GM23338 (cell line): ENCODE results near the gene TJAP1. TPM values are rescaled to one million over a fixed set of nuclear protein-coding genes. Genes with fewer than 3 reads are reported as not detected.

Experiments used
- ETS1 ChIP-seq: IDR thresholded peaks from 2 replicates; pipeline ENCODE4 v1.6.1; 2016; ENCODE audit warnings: antibody characterized with exemption
- EZH2phosphoT487 ChIP-seq: fragments of 200-600 bp; sonication (generic); IDR thresholded peaks from one replicate; pipeline ENCODE4 v1.8.1; 2018; ENCODE audit warnings: antibody characterized with exemption; ENCODE audit not compliant: unreplicated experiment
- JUNB ChIP-seq: IDR thresholded peaks from one replicate; pipeline ENCODE4 v1.6.1; 2016; ENCODE audit warnings: antibody characterized with exemption; ENCODE audit not compliant: unreplicated experiment
- NANOG ChIP-seq: IDR thresholded peaks from 2 replicates; pipeline ENCODE4 v1.6.1; 2016; ENCODE audit warnings: antibody characterized with exemption, borderline replicate concordance
- POLR2AphosphoS5 ChIP-seq: IDR thresholded peaks from 2 replicates; pipeline ENCODE4 v1.6.1; 2016; ENCODE audit warnings: antibody characterized with exemption, low read depth
- REST ChIP-seq: IDR thresholded peaks from one replicate; pipeline ENCODE4 v1.6.1; 2018; ENCODE audit warnings: antibody characterized with exemption; ENCODE audit not compliant: unreplicated experiment
- ZNF331 ChIP-seq: fragments of 250-450 bp; sonication (Bioruptor Pico); IDR thresholded peaks from 2 replicates; pipeline ENCODE4 v1.5.0; 2020; ENCODE audit warnings: low read depth, mild to moderate bottlenecking, moderate library complexity
- ZNF462 ChIP-seq: fragments of 250-450 bp; sonication (Bioruptor Pico); IDR thresholded peaks from 2 replicates; pipeline ENCODE4 v1.5.0; 2020; ENCODE audit warnings: mild to moderate bottlenecking, moderate library complexity
- polyA plus RNA-seq: library from polyadenylated mRNA; unstranded; fragments of >200 nt; fragmentation: Nextera tagmentation; extraction: Ambion mirVana; gene quantifications from 2 replicates; pipeline ENCODE4 v1.2.1, GENCODE V29; 2016
- total RNA-seq: library from RNA; depleted of rRNA; stranded (reverse); fragments of >200 nt; shearing (Covaris generic); gene quantifications from 2 replicates; pipeline ENCODE4 v1.2.3, GENCODE V29; 2014

TJAP1 gene
- total and polyA plus RNA-seq, 2 experiments from 2014 or later: 17.6 to 34.3 TPM

GRCh38 chr6:43467752-43468151 is 9.6 kb upstream of the TJAP1 start (continued):
- no peak for TF ChIP-seq ZNF462 (CRISPR knock-in tag)
- no peak for TF ChIP-seq ETS1
- TF ChIP-seq EZH2phosphoT487: no peak
- TF ChIP-seq NANOG: no peak
- TF ChIP-seq ZNF331 (CRISPR knock-in tag): no peak
- no peak for TF ChIP-seq POLR2AphosphoS5
- no peak for TF ChIP-seq REST
- TF ChIP-seq JUNB: no peak
